Peyer's patch (tissue), 4 donors: Measurements from ENCODE around the gene SLC35E1. TPM values are rescaled to one million over a fixed set of nuclear protein-coding genes. Genes with fewer than 3 reads are reported as not detected.
"Not testable (repeated sequence)": the region's sequence is repeated elsewhere in the genome, so short reads cannot be mapped to it uniquely, and the experiment has no call there.

Experiments used
- DNase-seq, 3 donors: peaks; one replicate each; pipeline ENCODE4 v3.0.0-alpha.2; 2017 to 2019
- H3K27ac ChIP-seq, 4 donors: fragments of 200-600 bp; sonication (generic); one replicate each; pipeline ENCODE4 v1.5.1; 2016 to 2019
- H3K27me3 ChIP-seq, 2 donors: fragments of 200-600 bp; sonication (generic); one replicate each; pipeline ENCODE4 v1.5.1; 2019
- H3K36me3 ChIP-seq, 3 donors: fragments of 200-600 bp; sonication (generic); one replicate each; pipeline ENCODE4 v1.5.1; 2016 to 2019
- H3K4me1 ChIP-seq, 4 donors: fragments of 200-600 bp; sonication (generic); one replicate each; pipeline ENCODE4 v1.5.1; 2016 to 2019
- H3K4me3 ChIP-seq, 4 donors: fragments of 200-600 bp; sonication (generic); 1 replicate in 3 of 4; 2 replicates in 1 of 4; pipeline ENCODE4 v1.5.1; 2016 to 2019; ENCODE audit warnings: mild to moderate bottlenecking in 1 of 4
- H3K9me3 ChIP-seq, 4 donors: fragments of 200-600 bp; sonication (generic); one replicate each; pipeline ENCODE4 v1.5.1; 2016 to 2019; ENCODE audit warnings: mild to moderate bottlenecking in 1 of 4
- CTCF ChIP-seq, 6 experiments: fragments of 450-650 bp in 4 of 6; fragments of 200-600 bp in 2 of 6; sonication (generic) in 1 of 6; IDR thresholded peaks; one replicate each; pipeline ENCODE4 v1.5.1; 2017 to 2019; ENCODE audit warnings: antibody characterized with exemption in 6 of 6, mild to moderate bottlenecking in 3 of 6, moderate library complexity in 1 of 6
- POLR2A ChIP-seq, 2 donors: fragments of 450-650 bp; IDR thresholded peaks; one replicate each; pipeline ENCODE4 v1.5.1; 2017; ENCODE audit warnings: antibody characterized with exemption in 2 of 2, mild to moderate bottlenecking in 2 of 2, moderate library complexity in 2 of 2
- total RNA-seq, 4 donors: library from RNA; depleted of rRNA; stranded (reverse); fragments of >200 nt; gene quantifications; one replicate each; pipeline ENCODE4 v1.1.0, GENCODE V29; 2016

The SLC35E1 gene
- total RNA-seq, 4 donors from 2014 or later: 23.9 to 62.0 (median 41.9) TPM

GRCh38 chr19:16561382-16561781, 10.8 kb downstream of the SLC35E1 start:
- no peak overlapping the region for H3K27ac ChIP-seq
- H3K36me3 ChIP-seq: peaks cover 0 to 89% (median 0%) of the 10 kb centered on the region in 3 donors
- H3K4me3 ChIP-seq: no peak overlapping the region
- no peak for TF ChIP-seq POLR2A (IDR thresholded peaks at IDR 0.05)
- peaks cover 0 to 6% (median 0%) of the 10 kb centered on the region in 4 donors for H3K4me1 ChIP-seq
- no peak for DNase-seq
- no peaks in the 10 kb centered on the region for H3K27me3 ChIP-seq
- no peaks in the 10 kb centered on the region for H3K9me3 ChIP-seq

- DNase-seq: no peak
- Histone ChIP-seq H3K4me1 (no peaks in the 10 kb centered on the region), H3K36me3 (peaks cover 0 to 88% (median 0%) of the 10 kb centered on the region in 3 donors), H3K4me3 (no peak overlapping the region), H3K27me3 (no peaks in the 10 kb centered on the region), H3K27ac (no peak overlapping the region), H3K9me3 (no peaks in the 10 kb centered on the region)
- TF ChIP-seq POLR2A (IDR thresholded peaks at IDR 0.05) (no peak), CTCF (IDR thresholded peaks at IDR 0.05) (no peak)
These were observed 12.4 kb downstream of the SLC35E1 start for GRCh38 chr19:16559780-16560276.

GRCh38 chr19:16554776-16555175, 17.4 kb downstream of the SLC35E1 start:
- no peak for TF ChIP-seq POLR2A (IDR thresholded peaks at IDR 0.05)
- TF ChIP-seq CTCF (IDR thresholded peaks at IDR 0.05): no peak
- no peak for DNase-seq
- no peaks in the 10 kb centered on the region for H3K9me3 ChIP-seq
- no peak overlapping the region for H3K4me3 ChIP-seq
- peaks cover 0 to 70% (median 0%) of the 10 kb centered on the region in 3 donors for H3K36me3 ChIP-seq
- no peak overlapping the region for H3K27ac ChIP-seq
- H3K27me3 ChIP-seq: no peaks in the 10 kb centered on the region
- no peaks in the 10 kb centered on the region for H3K4me1 ChIP-seq

GRCh38 chr19:16551902-16552301, 20.3 kb downstream of the SLC35E1 start:
- not testable (repeated sequence) for H3K4me3 ChIP-seq, DNase-seq, H3K4me1 ChIP-seq, H3K9me3 ChIP-seq, H3K27ac ChIP-seq, H3K27me3 ChIP-seq
- peaks cover 0 to 45% (median 0%) of the 10 kb centered on the region in 3 donors for H3K36me3 ChIP-seq

- no peak for DNase-seq
- Histone ChIP-seq H3K4me1 (peaks cover 0 to 4% (median 2%) of the 10 kb centered on the region in 4 donors), H3K9me3 (no peaks in the 10 kb centered on the region), H3K27ac (no peak overlapping the region), H3K27me3 (no peaks in the 10 kb centered on the region), H3K36me3 (peaks cover 0 to 22% (median 0%) of the 10 kb centered on the region in 3 donors), H3K4me3 (no peak overlapping the region)
- TF ChIP-seq POLR2A (IDR thresholded peaks at IDR 0.05) (no peak), CTCF (IDR thresholded peaks at IDR 0.05) (no peak)
These were observed 23.3 kb downstream of the SLC35E1 start for GRCh38 chr19:16548956-16549355.

GRCh38 chr19:16544473-16545231, 27.6 kb downstream of the SLC35E1 start:
- Histone ChIP-seq H3K4me3 (no peak overlapping the region), H3K27ac (peak overlapping the region in 1 of 4 donors; percentile 25), H3K36me3 (peaks cover 0 to 2% (median 0%) of the 10 kb centered on the region in 3 donors), H3K27me3 (no peaks in the 10 kb centered on the region), H3K4me1 (peaks cover 0 to 26% (median 8%) of the 10 kb centered on the region in 4 donors), H3K9me3 (no peaks in the 10 kb centered on the region)
- no peak for DNase-seq
- TF ChIP-seq POLR2A (IDR thresholded peaks at IDR 0.05) (no peak), CTCF (IDR thresholded peaks at IDR 0.05) (no peak)

GRCh38 chr19:16543734-16544133, 28.5 kb downstream of the SLC35E1 start:
- Histone ChIP-seq H3K4me1 (peaks cover 0 to 26% (median 8%) of the 10 kb centered on the region in 4 donors), H3K27ac (peak overlapping the region in 1 of 4 donors; percentile 25)
- DNase-seq, H3K27me3 ChIP-seq, H3K9me3 ChIP-seq, H3K4me3 ChIP-seq, H3K36me3 ChIP-seq: not testable (repeated sequence)
